ENCODE results near the gene AKR7A2. TPM values are rescaled to one million over a fixed set of nuclear protein-coding genes. Genes with fewer than 3 reads are reported as not detected.
A peak's percentile ranks its signal among the peaks of the same experiment; 100 is the strongest.

The AKR7A2 gene
- total RNA-seq, 1 donor from 2014 or later = 63.8 TPM

DNA sequence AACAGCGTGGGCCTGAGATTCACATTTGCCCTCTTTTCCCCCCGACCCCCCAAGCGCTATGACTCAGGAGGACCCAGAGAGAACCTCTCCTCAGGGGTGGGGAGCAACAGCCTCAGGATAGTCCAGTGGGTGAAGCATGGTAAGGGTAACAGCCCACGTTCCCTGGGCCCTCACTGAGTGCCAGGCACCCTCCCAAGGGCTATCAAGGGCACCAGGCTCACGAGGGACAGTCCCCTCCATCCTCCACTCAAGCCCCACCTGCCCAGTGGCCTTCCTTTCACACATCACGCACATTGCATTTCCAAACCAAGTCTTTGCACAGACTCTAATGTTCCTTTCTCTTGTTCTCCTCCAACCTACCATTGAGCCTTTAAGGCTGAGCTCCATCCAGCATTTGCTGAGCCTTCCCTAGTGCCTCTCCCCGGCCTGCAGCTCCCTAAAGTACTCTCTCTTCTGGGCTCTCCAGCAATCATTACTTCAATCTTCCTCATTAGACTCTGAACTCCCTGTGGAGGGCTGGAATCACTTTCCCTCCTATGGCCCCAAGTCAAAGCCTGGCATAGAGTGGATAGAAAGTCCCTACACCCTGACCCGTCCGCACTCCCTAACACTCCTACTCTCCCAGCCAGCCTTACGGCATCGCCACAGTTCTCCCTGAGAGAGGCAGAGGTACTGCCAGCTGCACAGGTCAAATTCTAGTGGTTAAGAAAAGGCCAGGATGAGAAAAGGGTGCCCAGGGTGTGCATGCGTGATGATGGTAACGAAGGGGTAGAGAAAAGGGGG lies 1.0 kb downstream of the AKR7A2 start:
- Histone ChIP-seq H3K9me3 (no peaks in the 10 kb centered on the region), H3K27ac (peak overlapping the region; percentile 86), H3K27me3 (no peaks in the 10 kb centered on the region), H3K4me1 (peaks cover 59% of the 10 kb centered on the region), H3K36me3 (peaks cover 0 to 29% of the 10 kb centered on the region in 2 donors), H3K4me3 (peak overlapping the region; percentile 90 to 94)
- TF ChIP-seq, protein P1, sequence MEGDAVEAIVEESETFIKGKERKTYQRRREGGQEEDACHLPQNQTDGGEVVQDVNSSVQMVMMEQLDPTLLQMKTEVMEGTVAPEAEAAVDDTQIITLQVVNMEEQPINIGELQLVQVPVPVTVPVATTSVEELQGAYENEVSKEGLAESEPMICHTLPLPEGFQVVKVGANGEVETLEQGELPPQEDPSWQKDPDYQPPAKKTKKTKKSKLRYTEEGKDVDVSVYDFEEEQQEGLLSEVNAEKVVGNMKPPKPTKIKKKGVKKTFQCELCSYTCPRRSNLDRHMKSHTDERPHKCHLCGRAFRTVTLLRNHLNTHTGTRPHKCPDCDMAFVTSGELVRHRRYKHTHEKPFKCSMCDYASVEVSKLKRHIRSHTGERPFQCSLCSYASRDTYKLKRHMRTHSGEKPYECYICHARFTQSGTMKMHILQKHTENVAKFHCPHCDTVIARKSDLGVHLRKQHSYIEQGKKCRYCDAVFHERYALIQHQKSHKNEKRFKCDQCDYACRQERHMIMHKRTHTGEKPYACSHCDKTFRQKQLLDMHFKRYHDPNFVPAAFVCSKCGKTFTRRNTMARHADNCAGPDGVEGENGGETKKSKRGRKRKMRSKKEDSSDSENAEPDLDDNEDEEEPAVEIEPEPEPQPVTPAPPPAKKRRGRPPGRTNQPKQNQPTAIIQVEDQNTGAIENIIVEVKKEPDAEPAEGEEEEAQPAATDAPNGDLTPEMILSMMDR (IDR thresholded peaks at IDR 0.05) = no peak
- no peak for TF ChIP-seq POLR2A (IDR thresholded peaks at IDR 0.05)
- no peak for TF ChIP-seq POLR2AphosphoS5 (IDR thresholded peaks at IDR 0.05; ENCODE audit: insufficient read depth in 1 of 2, low read depth in 1 of 2)
- intact Hi-C loops (cut with DNase I) = no loop called here
- DNase-seq (ENCODE audit: extremely low spot score in 2 of 2) = no peak

DNA sequence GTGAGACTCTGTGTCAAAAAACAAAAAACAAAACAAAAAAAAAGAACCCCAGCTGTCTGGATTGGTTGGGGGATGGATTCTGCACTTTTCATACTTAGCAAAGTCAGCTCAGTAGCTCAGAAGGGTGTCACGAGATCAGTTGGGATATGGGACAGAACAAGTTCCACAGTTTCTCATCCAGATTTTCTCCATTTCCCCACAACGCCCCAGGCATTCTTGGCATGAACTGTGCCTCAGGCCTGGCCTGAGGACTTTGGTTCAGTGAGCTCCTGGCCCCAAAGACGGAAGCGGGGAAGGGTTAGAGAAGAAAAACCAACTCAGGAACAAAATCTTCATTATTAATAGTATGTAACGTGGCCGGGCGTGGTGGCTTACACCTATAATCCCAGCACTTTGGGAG lies 1.9 kb downstream of the AKR7A2 start:
- Histone ChIP-seq H3K27ac (no peak overlapping the region), H3K9me3 (no peaks in the 10 kb centered on the region), H3K27me3 (no peaks in the 10 kb centered on the region), H3K4me1 (peaks cover 50% of the 10 kb centered on the region), H3K4me3 (no peak overlapping the region), H3K36me3 (peaks cover 0 to 37% of the 10 kb centered on the region in 2 donors)
- intact Hi-C loops (cut with DNase I) = no loop called here
- no peak for DNase-seq (ENCODE audit: extremely low spot score in 2 of 2)
- no peak for TF ChIP-seq POLR2AphosphoS5 (IDR thresholded peaks at IDR 0.05; ENCODE audit: insufficient read depth in 1 of 2, low read depth in 1 of 2)
- TF ChIP-seq, protein P1 (IDR thresholded peaks at IDR 0.05) = no peak
- TF ChIP-seq POLR2A (IDR thresholded peaks at IDR 0.05) = no peak

DNA sequence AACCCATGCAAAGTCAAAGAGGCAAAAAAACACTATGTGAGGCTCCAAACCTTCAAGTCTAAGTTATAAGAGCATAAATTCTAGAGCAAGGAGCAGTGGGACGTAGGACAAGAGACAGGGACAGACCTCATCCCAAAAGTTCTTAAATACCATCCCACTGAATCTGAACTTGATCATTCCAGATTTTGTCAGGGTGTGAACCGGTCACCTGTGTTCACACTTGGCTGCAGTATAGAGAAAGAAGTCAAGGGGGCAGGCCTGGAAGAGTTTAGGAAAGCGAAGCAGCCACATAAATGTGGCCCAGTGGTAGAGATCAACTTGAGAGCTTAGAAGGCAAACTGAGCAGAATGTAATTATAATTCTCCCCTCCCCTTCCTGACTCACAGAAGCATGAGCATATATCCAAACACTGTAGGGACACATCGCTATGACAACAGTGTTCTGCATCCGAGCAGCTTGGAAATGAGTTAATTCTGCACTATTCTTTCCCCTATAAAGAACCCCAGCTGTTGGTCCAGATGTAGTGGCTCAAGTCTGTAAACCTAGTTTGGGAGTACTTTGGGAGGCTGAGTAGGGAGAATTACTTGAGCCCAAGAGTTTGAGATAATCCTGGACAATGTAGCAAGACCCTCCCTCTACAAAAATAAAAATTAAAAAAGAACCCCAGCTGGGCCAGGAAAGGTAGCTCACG lies 2.7 kb downstream of the AKR7A2 start:
- Histone ChIP-seq H3K9me3 (no peaks in the 10 kb centered on the region), H3K27ac (no peak overlapping the region), H3K27me3 (no peaks in the 10 kb centered on the region), H3K4me1 (peaks cover 47% of the 10 kb centered on the region), H3K4me3 (no peak overlapping the region), H3K36me3 (peaks cover 0 to 45% of the 10 kb centered on the region in 2 donors)
- TF ChIP-seq POLR2AphosphoS5 (IDR thresholded peaks at IDR 0.05; ENCODE audit: insufficient read depth in 1 of 2, low read depth in 1 of 2) = no peak
- TF ChIP-seq, protein P1 (IDR thresholded peaks at IDR 0.05) = no peak
- TF ChIP-seq POLR2A (IDR thresholded peaks at IDR 0.05) = no peak
- intact Hi-C loops (cut with DNase I) = no loop called here
- DNase-seq (ENCODE audit: extremely low spot score in 2 of 2) = peak in 1 of 2 donors; percentile 55

DNA sequence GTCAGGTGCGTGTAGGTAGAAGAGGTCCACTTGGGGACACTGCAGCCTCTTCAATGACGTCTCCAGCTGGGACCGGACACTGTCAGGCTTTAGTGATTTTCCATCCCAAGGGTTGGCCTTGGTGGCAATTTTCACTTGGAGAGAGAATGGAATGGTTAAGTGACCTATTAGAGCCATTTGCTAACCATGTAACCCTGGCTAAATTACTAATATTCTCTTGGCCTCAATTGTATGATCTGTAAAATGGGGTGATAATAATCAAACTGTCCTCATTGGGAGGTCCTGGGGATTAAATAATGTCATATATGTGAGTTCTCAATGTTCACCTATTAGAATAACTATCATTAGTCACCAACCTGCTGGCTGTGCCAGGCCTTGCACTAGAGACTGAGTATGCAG lies 3.4 kb downstream of the AKR7A2 start:
- intact Hi-C loops (cut with DNase I) = no loop called here
- Histone ChIP-seq H3K36me3 (peaks cover 0 to 53% of the 10 kb centered on the region in 2 donors), H3K4me3 (no peak overlapping the region)

More for the DNA sequence above, 3.4 kb downstream of the AKR7A2 start:
- TF ChIP-seq POLR2AphosphoS5 (IDR thresholded peaks at IDR 0.05; ENCODE audit: insufficient read depth in 1 of 2, low read depth in 1 of 2) = no peak
- TF ChIP-seq POLR2A (IDR thresholded peaks at IDR 0.05) = no peak
- TF ChIP-seq, protein P1 (IDR thresholded peaks at IDR 0.05) = no peak
- DNase-seq (ENCODE audit: extremely low spot score in 2 of 2) = no peak
- no peak overlapping the region for H3K27ac ChIP-seq
- H3K27me3 ChIP-seq = no peaks in the 10 kb centered on the region
- H3K4me1 ChIP-seq = peaks cover 40% of the 10 kb centered on the region
- H3K9me3 ChIP-seq = no peaks in the 10 kb centered on the region

All from vagina (tissue), 2 donors.